H1 (cell line): Measurements from ENCODE around the gene ADAMTS9. TPM values are rescaled to one million over a fixed set of nuclear protein-coding genes. Genes with fewer than 3 reads are reported as not detected.

Source experiments
- CTCF ChIA-PET: fragments of 300-600 bp; sonication (Branson Sonifier 250); formaldehyde crosslinking; loops from one replicate; lab custom pipeline; 2021; ENCODE audit not compliant: partially characterized antibody; lab: Charles Lee
- POLR2A ChIA-PET: fragments of 300-600 bp; sonication (Branson Sonifier 250); formaldehyde crosslinking; loops from one replicate; lab custom pipeline; 2021; ENCODE audit warnings: inconsistent platforms; ENCODE audit not compliant: partially characterized antibody; lab: Charles Lee
- DNase-seq, 2 experiments: peaks; one replicate each; pipeline versions ENCODE4 v3.0.0 to v3.0.0-alpha.2; 2010 to 2022; ENCODE audit warnings: low spot score in 2 of 2, low read depth in 1 of 2, mixed read lengths in 1 of 2
- FAIRE-seq: peaks from 2 replicates; lab custom pipeline; 2011; peaks lifted over from hg19 to GRCh38; lab: Jason Lieb, UNC
- H2AFZ ChIP-seq: 2 replicates; pipeline ENCODE4 v1.8.1; 2012; ENCODE audit warnings: low read length, inconsistent platforms
- H2AK5ac ChIP-seq: 2 replicates; pipeline ENCODE4 v1.6.1; 2013; ENCODE audit warnings: low read depth, low read length
- H2BK120ac ChIP-seq: replicated peaks from 2 replicates; pipeline ENCODE3; 2013; ENCODE audit warnings: low read depth, low read length, inconsistent platforms
- H2BK12ac ChIP-seq: 2 replicates; pipeline ENCODE4 v1.6.1; 2013; ENCODE audit warnings: low read depth, low read length
- H2BK15ac ChIP-seq: 2 replicates; pipeline ENCODE4 v1.6.1; 2013; ENCODE audit warnings: low read length
- H2BK20ac ChIP-seq: 2 replicates; pipeline ENCODE4 v1.6.1; 2013; ENCODE audit warnings: low read length
- H2BK5ac ChIP-seq: 2 replicates; pipeline ENCODE4 v1.6.1; 2013; ENCODE audit warnings: low read depth, low read length
- H3K14ac ChIP-seq: 2 replicates; pipeline ENCODE4 v1.6.1; 2013; ENCODE audit warnings: inconsistent platforms; ENCODE audit not compliant: insufficient read length
- H3K18ac ChIP-seq: 2 replicates; pipeline ENCODE4 v1.6.1; 2013; ENCODE audit warnings: low read length; ENCODE audit errors: extremely low read depth
- H3K23ac ChIP-seq: 2 replicates; pipeline ENCODE4 v1.6.1; 2013; ENCODE audit warnings: inconsistent platforms; ENCODE audit not compliant: insufficient read length
- H3K23me2 ChIP-seq: 2 replicates; pipeline ENCODE4 v1.6.1; 2013; ENCODE audit warnings: low read depth, low read length
- H3K27ac ChIP-seq: 2 replicates; pipeline ENCODE4 v1.6.1; 2011; ENCODE audit warnings: low read depth, low read length, inconsistent platforms
- H3K27me3 ChIP-seq, 4 experiments: replicated peaks in 1 of 4; 1 replicate in 1 of 4; 2 replicates in 3 of 4; pipeline versions ENCODE4 v1.6.1 to v1.8.1; 2011 to 2013; ENCODE audit warnings: low read length in 3 of 4, mild to moderate bottlenecking in 3 of 4, inconsistent platforms in 2 of 4, mixed read lengths in 2 of 4, moderate library complexity in 1 of 4; ENCODE audit not compliant: control insufficient read depth in 3 of 4, insufficient read depth in 3 of 4; ENCODE audit errors: extremely low read depth in 1 of 4
- H3K36me3 ChIP-seq, 4 experiments: 2 replicates each; pipeline versions ENCODE4 v1.6.1 to v1.8.1; 2011 to 2013; ENCODE audit warnings: mild to moderate bottlenecking in 4 of 4, low read length in 3 of 4, moderate library complexity in 2 of 4, control low read depth in 1 of 4, inconsistent platforms in 1 of 4; ENCODE audit not compliant: insufficient read depth in 4 of 4, control insufficient read depth in 2 of 4
- H3K4ac ChIP-seq: replicated peaks from 2 replicates; pipeline ENCODE3; 2013; ENCODE audit warnings: low read length, low read depth, mixed read lengths, inconsistent platforms; ENCODE audit not compliant: insufficient read length
- H3K4me1 ChIP-seq, 4 experiments: replicated peaks in 1 of 4; 1 replicate in 1 of 4; 2 replicates in 3 of 4; pipeline versions ENCODE4 v1.6.1 to v1.8.1; 2011 to 2013; ENCODE audit warnings: low read length in 3 of 4, inconsistent platforms in 2 of 4, mixed read lengths in 1 of 4; ENCODE audit not compliant: insufficient read depth in 4 of 4, control insufficient read depth in 3 of 4
- H3K4me2 ChIP-seq, 2 experiments: 2 replicates each; pipeline versions ENCODE4 v1.6.1 to v1.8.1; 2011 to 2013; ENCODE audit warnings: low read depth in 2 of 2, low read length in 2 of 2, control low read depth in 1 of 2, inconsistent platforms in 1 of 2, mild to moderate bottlenecking in 1 of 2; ENCODE audit not compliant: insufficient read depth in 1 of 2
- H3K4me3 ChIP-seq, 4 experiments: fragments of 200-600, 300-600 bp in 1 of 4; sonication (generic), shearing (Covaris generic), sonication (Bioruptor Twin) in 1 of 4; 2 replicates each; pipeline versions ENCODE4 v1.5.1 to v1.8.1; 2011 to 2016; ENCODE audit warnings: low read length in 4 of 4, low read depth in 3 of 4, control low read depth in 2 of 4, inconsistent platforms in 2 of 4, mild to moderate bottlenecking in 2 of 4, mixed read lengths in 1 of 4, moderate library complexity in 1 of 4; ENCODE audit not compliant: insufficient read depth in 2 of 4; ENCODE audit errors: extremely low read depth in 1 of 4
- H3K56ac ChIP-seq: replicated peaks from 2 replicates; pipeline ENCODE3; 2013; ENCODE audit warnings: low read depth, mild to moderate bottlenecking, mixed read lengths, low read length, inconsistent platforms; ENCODE audit not compliant: insufficient read length
- H3K79me1 ChIP-seq: 2 replicates; pipeline ENCODE4 v1.6.1; 2013; ENCODE audit warnings: low read depth, low read length, control low read depth
- H3K79me2 ChIP-seq, 2 experiments: 2 replicates each; pipeline versions ENCODE4 v1.6.1 to v1.8.1; 2012 to 2013; ENCODE audit warnings: low read length in 2 of 2, mild to moderate bottlenecking in 2 of 2, inconsistent platforms in 1 of 2; ENCODE audit not compliant: insufficient read depth in 2 of 2, control insufficient read depth in 1 of 2
- H3K9ac ChIP-seq, 4 experiments: replicated peaks in 1 of 4; 1 replicate in 1 of 4; 2 replicates in 3 of 4; pipeline versions ENCODE4 v1.6.1 to v1.8.1; 2011 to 2013; ENCODE audit warnings: low read depth in 3 of 4, low read length in 3 of 4, control low read depth in 2 of 4, mild to moderate bottlenecking in 2 of 4, moderate library complexity in 2 of 4, inconsistent platforms in 1 of 4; ENCODE audit errors: extremely low read depth in 1 of 4
- H3K9me3 ChIP-seq, 2 experiments: 2 replicates each; pipeline versions ENCODE4 v1.6.1 to v1.8.1; 2012 to 2013; ENCODE audit warnings: mild to moderate bottlenecking in 2 of 2, moderate library complexity in 2 of 2, control low read depth in 1 of 2, inconsistent platforms in 1 of 2, low read depth in 1 of 2, low read length in 1 of 2, mixed read lengths in 1 of 2; ENCODE audit not compliant: insufficient read depth in 2 of 2
- H4K20me1 ChIP-seq, 2 experiments: replicated peaks in 1 of 2; 2 replicates each; pipeline versions ENCODE3 to v1.8.1; 2011 to 2013; ENCODE audit warnings: inconsistent platforms in 2 of 2, low read length in 2 of 2, mild to moderate bottlenecking in 1 of 2; ENCODE audit not compliant: insufficient read depth in 2 of 2, control insufficient read depth in 1 of 2
- H4K5ac ChIP-seq: 2 replicates; pipeline ENCODE4 v1.6.1; 2013; ENCODE audit warnings: low read length, low read depth, mixed read lengths, inconsistent platforms; ENCODE audit not compliant: insufficient read length
- H4K8ac ChIP-seq: 2 replicates; pipeline ENCODE4 v1.8.0; 2013; ENCODE audit warnings: mild to moderate bottlenecking, moderate library complexity, low read length, inconsistent platforms; ENCODE audit not compliant: insufficient read depth; ENCODE audit errors: extremely low read depth
- H4K91ac ChIP-seq: replicated peaks from 2 replicates; pipeline ENCODE3; 2013; ENCODE audit warnings: low read length, mixed read lengths, inconsistent platforms; ENCODE audit not compliant: insufficient read length
- CHD1 ChIP-seq: IDR thresholded peaks from 2 replicates; pipeline ENCODE4 v1.6.1; 2012; ENCODE audit warnings: low read depth, low read length, improper control_type of control experiment
- CTBP2 ChIP-seq: IDR thresholded peaks from 2 replicates; pipeline ENCODE4 v1.7.0; 2011; ENCODE audit warnings: borderline replicate concordance, mild to moderate bottlenecking, moderate library complexity, mixed read lengths, low read length; ENCODE audit not compliant: insufficient read depth, insufficient read length
- RAD21 ChIP-seq, 2 experiments: IDR thresholded peaks in 1 of 2; conservative IDR thresholded peaks in 1 of 2; 2 replicates each; pipeline ENCODE4 v1.6.1; 2011; ENCODE audit warnings: low read depth in 2 of 2, low read length in 2 of 2, improper control_type of control experiment in 1 of 2, inconsistent platforms in 1 of 2, mild to moderate bottlenecking in 1 of 2, moderate library complexity in 1 of 2
- SP2 ChIP-seq: IDR thresholded peaks from 2 replicates; pipeline ENCODE4 v1.6.1; 2012; ENCODE audit warnings: mild to moderate bottlenecking, low read length, inconsistent platforms
- WGBS, 2 experiments: shearing (Covaris generic) in 1 of 2; methylation state at CpG; one replicate each; pipeline versions ENCODE4 v1.1.6 to v1.1.7; 2013 to 2015; ENCODE audit warnings: low lambda C conversion rate in 2 of 2, mixed read lengths in 2 of 2, inconsistent platforms in 1 of 2, low coverage in 1 of 2, missing lambda C conversion rate in 1 of 2; ENCODE audit not compliant: insufficient replicate concordance in 2 of 2, insufficient coverage in 1 of 2, insufficient read length in 1 of 2; ENCODE audit errors: extremely low coverage in 1 of 2, missing lambda C conversion rate in 1 of 2; 5-methylcytosine and 5-hydroxymethylcytosine counted together
- polyA plus RNA-seq, 7 experiments: library from polyadenylated mRNA; depleted of rRNA in 3 of 7; stranded (reverse) in 5 of 7; unstranded in 2 of 7; fragments of >200 nt in 5 of 7; fragments of 200-250 nt in 2 of 7; gene quantifications; 1 replicate in 5 of 7; 2 replicates in 1 of 7; 4 replicates in 1 of 7; pipeline versions ENCODE4 v1.2.1 to v1.2.3, GENCODE V29; 2011 to 2013; ENCODE audit warnings: missing spikeins in 2 of 7, mixed read lengths in 2 of 7
- total RNA-seq: library from RNA; stranded (reverse); fragmentation: NEBNext Ultra II Directional; extraction: Animal tissue kit (Norgen Biotek cat#: 25700); gene quantifications from 2 replicates; pipeline ENCODE4 v1.2.1, GENCODE V29; 2021

Gene ADAMTS9
- total and polyA plus RNA-seq, 2 of the 8 experiments (the other 6 are each of a cell fraction or from before 2014, with no cell fraction given): 0.20 to 0.41 TPM

GRCh38 chr3:64594134-64594533 is 93.7 kb downstream of the ADAMTS9 start:
- H3K4ac ChIP-seq: no peak overlapping the region
- no peak overlapping the region for H3K23ac ChIP-seq
- ChIA-PET CTCF (interaction anchor here (0.5 to 3.4 kb wide), 3 partner anchors 18 to 235 kb away, joined by 3 to 24 read pairs (median 6); no protein-coding TSS in a partner anchor), POLR2A (no interaction called here)
- H4K20me1 ChIP-seq: no peaks in the 10 kb centered on the region
- no peak overlapping the region for H3K14ac ChIP-seq
- no peak overlapping the region for H2BK12ac ChIP-seq
- H3K4me3 ChIP-seq: no peak overlapping the region
- no peak overlapping the region for H3K18ac ChIP-seq
- no peak overlapping the region for H2BK20ac ChIP-seq
- H3K4me2 ChIP-seq: no peak overlapping the region
- H3K9me3 ChIP-seq: no peaks in the 10 kb centered on the region; a peak in 1 of 4 replicates
- no peaks in the 10 kb centered on the region for H3K23me2 ChIP-seq
- no peak for FAIRE-seq
- no peak overlapping the region for H2BK120ac ChIP-seq
- no peak overlapping the region for H4K91ac ChIP-seq
- no peak overlapping the region for H2BK5ac ChIP-seq
- no peaks in the 10 kb centered on the region for H3K27me3 ChIP-seq
- no peak for TF ChIP-seq SP2
- no peak for TF ChIP-seq CTBP2
- no peak for TF ChIP-seq RAD21 (IDR thresholded peaks at IDR 0.05 in 1 of 2, conservative IDR thresholded peaks at IDR 0.05 in 1 of 2; ENCODE audit: low read depth in 2 of 2, low read length in 2 of 2)
- TF ChIP-seq CHD1: no peak
- H3K27ac ChIP-seq: no peak overlapping the region
- H4K8ac ChIP-seq: no peak overlapping the region
- H3K4me1 ChIP-seq: no peaks in the 10 kb centered on the region
- H3K36me3 ChIP-seq: no peaks in the 10 kb centered on the region
- no peak overlapping the region for H2AK5ac ChIP-seq
- H3K56ac ChIP-seq: no peak overlapping the region
- no peak overlapping the region for H4K5ac ChIP-seq
- H3K9ac ChIP-seq: no peak overlapping the region
- H2BK15ac ChIP-seq: no peak overlapping the region
- no peaks in the 10 kb centered on the region for H3K79me1 ChIP-seq
- no peak for DNase-seq
- no peaks in the 10 kb centered on the region for H3K79me2 ChIP-seq
- no peak overlapping the region for H2AFZ ChIP-seq
- WGBS, 2 experiments: 94% methylated on average over 9 of the region's 9 CpGs; no CpG with 5 or more reads in 1 of the 2 experiments
